Stimulated activated CD8-positive, alpha-beta memory T cell treated with anti-CD3 and anti-CD28 coated beads, Interleukin-7, amount 100 ng/mL, for 24 hours (primary cell): ENCODE measurements around the gene BPIFB2.
"Not testable (repeated sequence)": the region's sequence is repeated elsewhere in the genome, so short reads cannot be mapped to it uniquely, and the experiment has no call there.

ENCODE experiments used
- DNase-seq: peaks from one replicate; pipeline ENCODE4 v3.0.0-alpha.2; 2020; ENCODE audit warnings: low read depth

Gene BPIFB2

DNA sequence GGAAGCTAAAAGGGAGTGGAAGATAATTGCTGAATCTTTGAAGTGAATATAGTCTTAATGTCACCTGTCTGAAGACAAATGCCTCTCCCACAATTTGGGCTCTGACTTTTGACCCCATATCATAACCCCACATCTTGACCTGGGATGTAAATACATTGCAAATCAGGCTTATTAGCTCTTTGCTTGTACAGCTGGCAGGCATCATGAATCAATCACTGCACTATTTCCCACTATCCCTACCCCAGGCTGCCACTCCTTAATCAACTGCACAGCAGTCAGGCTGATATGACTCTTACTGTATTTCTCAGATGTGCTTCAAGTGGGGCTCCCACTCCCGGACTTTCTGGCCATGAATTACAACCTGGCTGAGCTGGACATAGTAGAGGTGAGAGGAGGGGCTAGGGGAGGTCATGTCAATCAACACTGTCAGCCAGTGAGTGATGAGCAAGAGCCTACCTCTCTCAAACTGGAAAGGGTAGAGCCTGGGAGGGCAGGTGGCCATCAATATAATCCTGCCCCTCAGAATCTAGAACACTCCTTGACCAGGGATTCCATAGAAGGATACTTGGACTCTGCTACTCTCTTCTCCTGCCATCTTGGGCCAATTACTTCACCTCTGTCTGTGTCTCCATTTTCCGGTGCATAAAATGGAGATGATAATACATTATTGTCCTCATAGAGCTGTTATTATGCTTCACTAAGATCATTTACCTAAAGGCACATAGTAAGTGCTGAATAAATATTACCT lies 35.7 kb downstream of the BPIFB2 start:
- DNase-seq: no peak

GRCh38 chr20:33043731-33044181 lies 36.3 kb downstream of the BPIFB2 start:
- no peak for DNase-seq

DNA sequence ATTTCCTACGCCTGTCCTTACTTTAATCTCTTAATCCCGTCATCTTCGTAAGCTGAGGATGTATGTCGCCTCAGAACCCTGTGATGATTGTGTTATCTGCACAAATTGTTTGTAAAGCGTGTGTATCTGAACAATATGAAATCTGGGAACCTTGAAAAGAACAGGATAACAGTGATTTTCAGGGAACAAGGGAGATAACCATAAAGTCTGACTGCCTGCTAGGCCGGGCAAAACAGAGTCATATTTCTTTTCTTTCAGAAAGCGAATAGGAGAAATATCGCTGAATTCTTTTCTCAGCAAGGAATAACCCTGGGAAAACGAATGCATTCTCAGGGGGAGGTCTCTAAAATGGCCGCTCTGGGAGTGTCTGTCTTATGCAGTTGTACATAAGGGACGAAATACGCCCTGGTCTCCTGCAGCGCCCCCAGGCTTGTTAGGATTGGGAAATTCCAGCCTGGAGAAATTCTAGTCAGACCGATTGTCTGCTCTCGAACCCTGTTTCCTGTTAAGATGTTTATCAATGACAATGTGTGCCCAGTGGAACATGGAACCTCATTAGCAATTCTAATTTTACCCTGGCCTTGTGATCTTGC lies 37.7 kb downstream of the BPIFB2 start:
- not testable (repeated sequence) for DNase-seq

DNA sequence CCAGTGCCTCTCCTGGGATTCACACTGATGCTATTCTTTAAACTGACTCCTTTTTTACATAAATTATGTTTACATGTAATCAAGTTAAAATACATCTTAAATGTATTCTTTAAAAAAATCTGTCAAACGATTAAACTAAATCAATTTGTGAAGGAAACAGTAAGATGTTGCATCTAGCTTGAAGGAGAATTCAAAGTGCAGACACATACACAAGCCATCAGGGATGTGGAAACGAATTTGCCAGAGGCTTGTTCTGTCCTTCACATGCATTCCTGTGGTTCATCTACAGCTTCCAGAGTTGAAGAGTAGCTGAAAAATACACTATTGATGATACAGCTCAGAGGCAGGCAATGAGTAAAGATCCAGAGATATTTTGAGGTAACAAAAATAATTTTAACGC lies 38.9 kb downstream of the BPIFB2 start:
- no peak for DNase-seq

DNA sequence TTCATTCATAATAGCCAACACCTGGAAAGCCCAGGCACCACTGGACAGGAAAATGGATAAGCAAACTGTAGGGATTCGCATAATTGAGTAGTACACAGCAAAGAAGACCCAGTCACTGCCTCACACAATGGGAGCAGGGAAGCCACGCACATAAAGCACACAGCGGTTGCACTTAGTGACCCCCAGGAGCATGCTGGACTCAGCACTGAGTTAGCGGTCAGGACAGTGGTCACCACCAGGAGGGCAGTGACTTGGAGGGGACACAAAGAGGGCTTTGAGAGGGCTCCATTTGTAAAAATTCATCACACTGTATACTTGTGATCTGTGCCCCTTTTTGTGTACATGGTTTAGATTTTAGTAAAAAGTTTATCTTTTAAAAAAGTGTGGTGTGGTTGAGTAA lies 43.8 kb downstream of the BPIFB2 start:
- DNase-seq: no peak

DNA sequence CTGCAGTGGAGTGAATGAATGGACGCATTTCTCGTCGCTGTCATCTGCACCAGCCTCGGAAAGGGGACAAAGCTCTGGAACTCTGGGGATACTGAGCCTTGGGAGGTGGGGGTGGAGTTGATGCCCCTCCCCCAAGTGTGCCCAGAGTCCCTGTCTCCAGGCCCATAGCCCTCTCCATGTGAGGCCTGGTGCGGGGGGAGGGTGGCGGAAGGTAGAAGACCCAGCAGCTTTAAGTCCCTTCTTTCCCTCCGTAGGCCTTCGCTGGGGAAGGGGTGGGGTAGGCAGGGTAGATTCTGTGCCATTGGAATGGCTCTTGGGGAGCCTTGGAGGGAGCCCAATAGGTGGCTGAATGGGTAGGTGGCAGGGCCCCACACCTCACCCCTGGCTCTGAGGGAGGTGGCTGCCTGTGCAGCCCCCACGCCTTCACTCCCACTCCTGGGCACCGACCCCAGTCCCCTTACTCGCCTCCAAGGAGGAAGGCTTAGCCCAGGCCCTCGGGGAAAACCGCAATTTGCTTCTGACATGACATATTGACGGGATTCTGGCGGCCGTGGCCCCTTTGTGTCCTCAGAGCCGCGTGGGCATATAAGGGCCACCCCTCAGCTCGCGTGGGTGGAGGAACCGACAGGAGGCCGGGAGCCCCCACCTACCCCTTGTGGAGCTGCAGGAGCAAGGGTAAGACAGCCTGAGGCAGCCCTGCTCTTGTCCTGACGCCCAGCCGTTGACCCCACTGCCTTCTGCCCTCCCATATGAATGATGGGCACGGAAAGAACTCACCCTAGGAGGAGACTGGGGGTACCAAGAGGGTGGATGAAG lies 46.0 kb downstream of the BPIFB2 start, which contains the start of gene BPIFB3:
TSS of gene BPIFB3 (plus strand) at position 613 of the 816 bp plus-strand sequence. CDS start 1,533 bp downstream, outside the sequence.
- DNase-seq: no peak

GRCh38 chr20:33054381-33054780 lies 46.9 kb downstream of the BPIFB2 start:
- no peak for DNase-seq

DNA sequence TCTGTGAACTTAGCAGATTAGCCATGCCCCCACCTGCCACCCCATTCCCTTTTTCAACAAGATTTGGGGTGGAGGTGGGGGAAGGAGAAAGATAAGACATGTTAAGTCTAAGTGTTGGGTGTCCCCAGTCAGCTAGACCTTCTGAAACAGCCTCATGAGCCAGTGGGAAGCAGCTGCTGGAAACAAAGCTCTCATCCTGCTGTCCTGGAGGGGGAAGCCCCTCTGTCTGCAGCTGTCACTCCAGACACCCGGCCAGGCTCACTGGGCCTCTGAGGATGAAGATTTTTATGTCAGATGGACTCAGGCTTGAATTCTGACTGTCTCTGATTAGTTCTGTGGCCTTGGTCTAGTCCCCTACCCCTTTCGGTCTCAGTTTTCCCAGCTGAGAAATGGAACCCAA lies 47.3 kb downstream of the BPIFB2 start:
- DNase-seq: no peak

DNA sequence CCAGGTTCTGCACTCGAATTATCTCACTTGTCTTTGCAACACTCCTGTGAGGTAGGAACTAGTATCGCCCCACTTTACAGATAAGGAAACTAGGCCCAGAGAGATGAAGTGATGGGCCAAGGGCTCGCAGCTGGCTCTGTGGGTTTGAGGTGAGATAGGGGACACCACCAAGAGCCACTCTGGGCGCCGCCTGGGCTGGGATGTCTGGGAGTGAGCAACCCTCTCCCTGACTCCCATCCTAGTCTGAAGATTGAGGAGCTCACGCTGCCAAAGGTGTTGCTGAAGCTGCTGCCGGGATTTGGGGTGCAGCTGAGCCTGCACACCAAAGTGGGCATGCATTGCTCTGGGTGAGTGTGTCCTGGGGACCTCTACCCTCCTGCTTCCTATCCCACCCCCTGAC lies 51.6 kb downstream of the BPIFB2 start:
- no peak for DNase-seq

- no peak for DNase-seq
Observed at GRCh38 chr20:33059741-33060390, 52.4 kb downstream of the BPIFB2 start.

DNA sequence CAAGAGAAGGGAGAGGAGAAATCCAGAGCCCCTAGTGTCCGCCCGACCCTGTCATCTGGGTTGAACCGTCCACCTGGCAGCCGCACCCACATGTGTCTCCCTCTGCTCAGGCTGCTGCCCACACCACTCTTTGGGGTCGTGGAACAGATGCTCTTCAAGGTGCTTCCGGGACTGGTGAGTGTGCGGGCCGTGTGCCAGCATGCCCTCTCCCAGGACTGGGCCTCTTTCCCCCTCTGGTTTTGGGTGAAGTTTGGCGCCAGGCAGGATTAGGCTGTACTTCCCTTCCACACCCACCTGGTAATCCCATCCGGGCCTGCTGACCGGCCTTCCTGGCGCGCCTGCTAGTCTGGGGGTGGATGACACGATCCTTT lies 54.1 kb downstream of the BPIFB2 start:
- no peak for DNase-seq

DNA sequence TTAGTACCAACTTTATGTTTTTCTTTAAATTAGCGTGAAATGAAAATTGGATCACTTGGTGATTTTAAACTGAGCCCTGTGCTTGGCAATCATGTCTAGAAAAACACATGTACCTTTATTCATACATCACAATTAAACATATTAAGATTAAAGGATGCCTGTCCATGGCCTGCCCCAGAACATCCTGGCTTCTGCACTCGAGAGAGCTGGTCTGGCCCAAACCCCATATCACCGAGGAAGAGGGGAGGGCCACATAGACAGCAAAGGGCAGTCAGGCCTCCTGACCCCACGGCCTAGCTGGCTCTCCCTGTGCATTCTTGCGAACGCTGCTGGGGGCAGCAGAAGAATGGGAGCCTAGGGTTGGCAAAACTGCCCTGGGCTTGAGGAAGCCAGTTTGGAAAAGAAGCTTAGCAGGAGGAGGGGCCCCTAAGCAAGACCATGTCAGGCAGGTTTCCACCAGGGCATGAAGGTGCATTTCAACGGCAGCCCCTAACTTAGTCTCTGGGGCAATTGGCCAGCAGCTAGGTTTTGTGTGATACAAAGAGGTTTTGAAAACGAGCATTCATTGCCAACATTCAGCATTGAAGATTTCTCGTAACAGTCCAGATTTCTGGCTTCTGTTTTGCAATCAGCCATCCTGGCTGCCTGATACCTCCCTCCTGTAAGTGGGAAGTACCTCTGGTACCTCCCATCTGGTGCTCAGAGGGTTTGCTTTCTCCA lies 54.8 kb downstream of the BPIFB2 start:
- DNase-seq: no peak

DNA sequence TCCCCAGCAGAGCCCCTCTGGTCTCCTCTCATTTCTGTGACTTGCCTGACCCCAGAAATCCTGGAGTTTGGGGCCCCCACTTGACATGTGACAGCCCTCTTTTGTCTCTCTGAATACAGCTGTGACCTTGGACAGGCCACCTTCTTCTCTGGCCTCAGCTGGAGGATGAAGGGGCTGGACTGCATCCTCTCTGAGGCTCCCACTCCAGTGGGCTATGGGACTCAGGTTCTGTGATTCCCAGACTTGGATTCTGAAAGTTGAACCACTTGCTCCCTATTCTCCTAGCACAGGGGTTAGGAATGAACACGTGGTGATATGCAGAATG lies 55.3 kb downstream of the BPIFB2 start:
- DNase-seq: no peak

DNA sequence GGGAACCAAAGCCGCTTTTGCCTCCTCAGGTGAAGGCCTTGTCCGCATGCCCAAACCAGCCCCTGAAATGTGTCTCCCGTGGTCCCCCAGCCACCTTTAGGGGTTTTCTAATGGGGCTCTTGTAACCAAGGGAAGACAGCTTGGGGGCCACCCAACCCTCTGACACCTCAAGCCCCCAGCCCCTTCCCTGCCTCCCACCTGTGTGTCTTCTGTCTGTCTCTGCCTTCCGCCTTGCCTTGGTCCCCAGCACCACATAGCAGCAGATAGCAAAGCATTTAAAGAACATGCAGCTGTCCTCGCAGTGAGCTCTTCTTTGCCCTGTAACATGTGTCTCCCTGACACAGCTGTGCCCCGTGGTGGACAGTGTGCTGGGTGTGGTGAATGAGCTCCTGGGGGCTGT lies 55.8 kb downstream of the BPIFB2 start:
- DNase-seq: no peak

- no peak for DNase-seq
Observed at GRCh38 chr20:33064572-33065287, 57.2 kb downstream of the BPIFB2 start.

- DNase-seq: no peak
Observed at GRCh38 chr20:33065785-33066184, 58.3 kb downstream of the BPIFB2 start.

DNA sequence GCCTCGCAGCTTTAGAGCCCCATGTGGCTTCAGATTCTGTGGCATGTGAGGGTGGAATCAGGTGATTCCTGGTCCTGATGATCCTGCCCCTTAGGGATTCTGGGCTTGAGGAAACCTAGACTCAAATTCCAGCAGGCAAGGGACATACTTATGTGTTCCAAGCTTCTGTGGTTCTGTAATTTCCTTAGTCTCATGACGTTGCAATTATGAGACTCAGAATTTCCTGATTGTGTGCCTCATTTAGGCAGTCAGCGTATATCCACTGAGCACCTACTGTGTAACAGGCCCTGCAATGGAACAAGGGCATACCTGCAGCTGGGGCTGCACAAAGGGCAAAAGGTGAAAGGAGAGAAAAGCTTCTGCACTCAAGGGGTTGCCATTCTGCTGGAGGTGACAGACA lies 60.3 kb downstream of the BPIFB2 start:
- DNase-seq: no peak

DNA sequence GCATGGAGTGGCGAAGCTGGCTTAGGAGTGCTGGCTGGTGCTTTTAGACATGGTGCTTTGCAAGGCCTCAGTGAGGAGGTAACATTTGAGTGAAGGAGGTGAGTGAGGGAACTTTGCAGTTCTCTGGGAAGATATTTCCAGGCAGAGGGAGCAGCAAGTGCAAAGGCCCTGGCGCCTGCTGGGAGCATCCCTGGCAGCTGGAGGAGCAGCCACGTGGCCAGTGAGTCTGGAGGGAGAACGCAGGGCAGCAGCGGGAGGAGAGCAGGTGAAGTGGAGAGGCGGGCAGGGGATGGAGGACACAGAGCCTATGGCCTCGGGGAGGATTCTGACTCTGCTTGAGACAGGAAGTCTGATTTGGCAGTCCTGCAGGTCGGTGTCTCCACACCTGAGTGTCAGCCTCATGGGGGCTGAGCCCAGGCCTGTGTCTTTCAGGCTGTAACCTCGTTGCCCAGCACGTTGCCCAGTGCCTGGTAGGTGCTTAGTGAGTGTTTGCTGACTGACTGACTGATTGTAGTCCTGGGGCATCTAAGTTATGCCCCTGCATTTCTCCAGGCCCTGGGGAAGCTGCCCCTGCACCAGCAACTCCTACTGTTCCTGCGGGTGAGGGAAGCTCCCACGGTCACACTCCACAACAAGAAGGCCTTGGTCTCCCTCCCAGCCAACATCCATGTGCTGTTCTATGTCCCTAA lies 60.9 kb downstream of the BPIFB2 start:
- no peak for DNase-seq

GRCh38 chr20:33069673-33070072 lies 62.2 kb downstream of the BPIFB2 start:
- DNase-seq: no peak
